Body of pancreas (tissue), 4 donors: ENCODE data around the gene FYB1.

ENCODE experiments used
- POLR2A ChIP-seq, 3 donors: fragments of 450-650 bp; IDR thresholded peaks; one replicate each; pipeline ENCODE4 v1.6.1; 2016; ENCODE audit warnings: antibody characterized with exemption in 3 of 3, mild to moderate bottlenecking in 2 of 3
- TF ChIP-seq, protein P1 (sequence below), 7 experiments: fragments of 450-650 bp in 4 of 7; fragments of 200-600 bp in 3 of 7; sonication (generic) in 3 of 7; IDR thresholded peaks; one replicate each; pipeline ENCODE4 v1.5.1; 2016 to 2019; ENCODE audit warnings: antibody characterized with exemption in 7 of 7

- TF ChIP-seq, protein P1, sequence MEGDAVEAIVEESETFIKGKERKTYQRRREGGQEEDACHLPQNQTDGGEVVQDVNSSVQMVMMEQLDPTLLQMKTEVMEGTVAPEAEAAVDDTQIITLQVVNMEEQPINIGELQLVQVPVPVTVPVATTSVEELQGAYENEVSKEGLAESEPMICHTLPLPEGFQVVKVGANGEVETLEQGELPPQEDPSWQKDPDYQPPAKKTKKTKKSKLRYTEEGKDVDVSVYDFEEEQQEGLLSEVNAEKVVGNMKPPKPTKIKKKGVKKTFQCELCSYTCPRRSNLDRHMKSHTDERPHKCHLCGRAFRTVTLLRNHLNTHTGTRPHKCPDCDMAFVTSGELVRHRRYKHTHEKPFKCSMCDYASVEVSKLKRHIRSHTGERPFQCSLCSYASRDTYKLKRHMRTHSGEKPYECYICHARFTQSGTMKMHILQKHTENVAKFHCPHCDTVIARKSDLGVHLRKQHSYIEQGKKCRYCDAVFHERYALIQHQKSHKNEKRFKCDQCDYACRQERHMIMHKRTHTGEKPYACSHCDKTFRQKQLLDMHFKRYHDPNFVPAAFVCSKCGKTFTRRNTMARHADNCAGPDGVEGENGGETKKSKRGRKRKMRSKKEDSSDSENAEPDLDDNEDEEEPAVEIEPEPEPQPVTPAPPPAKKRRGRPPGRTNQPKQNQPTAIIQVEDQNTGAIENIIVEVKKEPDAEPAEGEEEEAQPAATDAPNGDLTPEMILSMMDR (IDR thresholded peaks at IDR 0.05) = no peak
- no peak for TF ChIP-seq POLR2A (IDR thresholded peaks at IDR 0.05)
These were observed 7.2 kb upstream of the FYB1 start for GRCh38 chr5:39226558-39226957.
